HepG2 (cell line): ENCODE results near the gene NLRC3. TPM values are rescaled to one million over a fixed set of nuclear protein-coding genes. Genes with fewer than 3 reads are reported as not detected.
A peak's percentile ranks its signal among the peaks of the same experiment; 100 is the strongest.

Experiments used
- BCL6 ChIP-seq: IDR thresholded peaks from 2 replicates; pipeline ENCODE4 v1.6.1; 2016; ENCODE audit warnings: missing genetic modification reagents, missing compliant biosample characterization
- CREB1 ChIP-seq, 2 experiments: fragments of 450-650 bp in 1 of 2; IDR thresholded peaks; 2 replicates each; pipeline ENCODE4 v1.6.1; 2016 to 2017; ENCODE audit warnings: control low read depth in 1 of 2, mild to moderate bottlenecking in 1 of 2, missing compliant biosample characterization in 1 of 2, missing genetic modification characterization in 1 of 2
- EP300 ChIP-seq, 3 experiments: sonication (generic) in 1 of 3; formaldehyde crosslinking in 1 of 3; IDR thresholded peaks; 2 replicates each; pipeline versions ENCODE4 v1.5.1 to v1.6.1; 2011 to 2020; ENCODE audit warnings: low read depth in 2 of 3, low read length in 2 of 3, borderline replicate concordance in 1 of 3, improper control_type of control experiment in 1 of 3, mild to moderate bottlenecking in 1 of 3, missing genetic modification reagents in 1 of 3, moderate library complexity in 1 of 3
- FOXJ3 ChIP-seq: sonication (generic); formaldehyde crosslinking; IDR thresholded peaks from 2 replicates; pipeline ENCODE4 v1.4.0; 2020; ENCODE audit warnings: missing genetic modification reagents, mild to moderate bottlenecking, borderline replicate concordance
- GATAD2A ChIP-seq: IDR thresholded peaks from 2 replicates; pipeline ENCODE4 v1.6.1; 2016
- HMG20A ChIP-seq: IDR thresholded peaks from 2 replicates; pipeline ENCODE4 v1.6.1; 2016; ENCODE audit warnings: borderline replicate concordance
- NFIC ChIP-seq: IDR thresholded peaks from 2 replicates; pipeline ENCODE4 v1.6.1; 2012; ENCODE audit warnings: mild to moderate bottlenecking, low read length, inconsistent platforms
- PHF20 ChIP-seq: sonication (generic); formaldehyde crosslinking; IDR thresholded peaks from 2 replicates; pipeline ENCODE4 v1.5.0; 2020; ENCODE audit warnings: mild to moderate bottlenecking, missing genetic modification reagents
- PPARG ChIP-seq: conservative IDR thresholded peaks from 2 replicates; pipeline ENCODE4 v1.6.1; 2016; ENCODE audit warnings: missing biosample characterization, missing genetic modification reagents
- RXRB ChIP-seq: IDR thresholded peaks from 2 replicates; pipeline ENCODE4 v1.6.1; 2016; ENCODE audit warnings: borderline replicate concordance, missing genetic modification reagents, missing compliant biosample characterization
- SALL1 ChIP-seq: sonication (generic); formaldehyde crosslinking; IDR thresholded peaks from 2 replicates; pipeline ENCODE4 v1.8.0; 2022; ENCODE audit warnings: mild to moderate bottlenecking, missing genetic modification reagents
- ZMYM2 ChIP-seq: sonication (generic); formaldehyde crosslinking; IDR thresholded peaks from 2 replicates; pipeline ENCODE4 v1.8.0; 2022; ENCODE audit warnings: mild to moderate bottlenecking, missing genetic modification reagents
- ZNF124 ChIP-seq: sonication (generic); formaldehyde crosslinking; IDR thresholded peaks from 2 replicates; pipeline ENCODE4 v1.4.0; 2020; ENCODE audit warnings: missing genetic modification reagents
- ZNF441 ChIP-seq: sonication (generic); formaldehyde crosslinking; IDR thresholded peaks from 2 replicates; pipeline ENCODE4 v1.7.0; 2021; ENCODE audit warnings: missing genetic modification reagents, borderline replicate concordance
- ZNF550 ChIP-seq: sonication (generic); formaldehyde crosslinking; IDR thresholded peaks from 2 replicates; pipeline ENCODE4 v1.4.0; 2020; ENCODE audit warnings: mild to moderate bottlenecking, missing genetic modification reagents, borderline replicate concordance
- ZNF557 ChIP-seq: sonication (generic); formaldehyde crosslinking; IDR thresholded peaks from 2 replicates; pipeline ENCODE4 v1.4.0; 2020; ENCODE audit warnings: missing genetic modification reagents
- ZNF781 ChIP-seq: sonication (generic); formaldehyde crosslinking; IDR thresholded peaks from 2 replicates; pipeline ENCODE4 v1.5.1; 2020; ENCODE audit warnings: borderline replicate concordance, mild to moderate bottlenecking, missing genetic modification reagents; ENCODE audit errors: not compliant biosample characterization
- polyA plus RNA-seq, 8 experiments: library from polyadenylated mRNA; depleted of rRNA in 3 of 8; stranded (reverse) in 7 of 8; unstranded in 1 of 8; fragments of >200 nt; fragmentation: Illumina TruSeq in 4 of 8; extraction: Trizol in 4 of 8; gene quantifications; 2 replicates each; pipeline versions ENCODE4 v1.2.1 to v1.2.3, GENCODE V29; 2011 to 2016; ENCODE audit warnings: low read depth in 4 of 8, missing spikeins in 1 of 8, mixed read lengths in 1 of 8; ENCODE audit not compliant: insufficient read depth in 1 of 8
- total RNA-seq, 5 experiments: library from RNA; depleted of rRNA; stranded (reverse); fragments of >200 nt; fragmentation: Illumina TruSeq; extraction: Trizol; gene quantifications; 2 replicates each; pipeline ENCODE4 v1.2.3, GENCODE V29; 2016; ENCODE audit warnings: low read depth in 1 of 5
- TF ChIP-seq, protein P1 (sequence below), 2 experiments: sonication (generic) in 1 of 2; formaldehyde crosslinking in 1 of 2; IDR thresholded peaks; 2 replicates each; pipeline versions ENCODE4 v1.4.0 to v1.6.1; 2018 to 2020; ENCODE audit warnings: missing genetic modification reagents in 2 of 2, borderline replicate concordance in 1 of 2, low read depth in 1 of 2, mild to moderate bottlenecking in 1 of 2, missing biosample characterization in 1 of 2
- TF ChIP-seq, protein P2 (sequence below): IDR thresholded peaks from 2 replicates; pipeline ENCODE4 v1.6.1; 2016
- TF ChIP-seq, protein P3 (sequence below), 2 experiments: IDR thresholded peaks; 2 replicates each; pipeline ENCODE4 v1.6.1; 2011 to 2012; ENCODE audit warnings: low read length in 2 of 2, borderline replicate concordance in 1 of 2, low read depth in 1 of 2, mild to moderate bottlenecking in 1 of 2, moderate library complexity in 1 of 2

The NLRC3 gene
- total and polyA plus RNA-seq, 2 of the 13 experiments (the other 11 are each of a cell fraction or from before 2014, with no cell fraction given): not detected

DNA sequence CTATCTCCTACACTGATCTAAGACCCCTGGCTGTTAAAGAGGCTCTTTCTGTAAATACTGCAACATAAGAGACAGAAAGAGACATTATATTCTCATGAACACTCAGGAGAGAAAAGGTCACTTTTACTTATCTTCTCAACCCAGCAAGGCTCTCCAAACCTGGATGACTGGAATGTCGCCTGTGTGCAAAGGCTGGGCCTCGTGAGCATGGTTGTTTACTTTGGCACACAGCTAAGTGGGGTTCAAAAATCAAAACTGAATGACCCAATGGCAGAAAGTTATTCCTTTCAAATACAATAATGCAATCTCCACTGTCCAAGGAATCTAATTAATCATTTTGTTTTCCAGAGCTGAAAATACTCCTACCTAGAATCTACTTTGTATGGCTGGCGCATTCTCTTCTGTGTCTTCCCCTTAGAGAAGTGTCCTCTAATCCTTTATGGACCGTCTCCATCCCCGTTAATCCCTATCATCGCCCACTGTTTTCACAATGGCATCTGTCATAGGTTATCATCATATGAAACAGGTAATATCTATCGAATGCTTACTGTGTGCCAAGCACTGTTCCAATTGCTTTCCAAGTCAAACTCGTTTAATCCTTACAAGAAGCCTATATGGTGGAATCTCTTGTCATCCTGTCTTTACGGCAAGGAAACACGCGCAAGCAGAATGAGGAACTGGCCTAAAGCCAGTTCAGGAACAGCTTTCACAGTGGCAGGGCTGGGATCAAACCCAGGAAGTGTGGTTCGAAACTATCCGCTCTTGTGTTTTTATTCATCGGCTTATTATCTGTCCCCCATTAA is 32.9 kb upstream of the NLRC3 start (continued):
- 0 out of 2 replicates have a peak, but pooled peaks have one; percentile 26 for TF ChIP-seq FOXJ3 (CRISPR knock-in tag)
- TF ChIP-seq SALL1 (CRISPR knock-in tag): peak; percentile 48; the same call in 1 of the 2 replicates
- TF ChIP-seq, protein P1, sequence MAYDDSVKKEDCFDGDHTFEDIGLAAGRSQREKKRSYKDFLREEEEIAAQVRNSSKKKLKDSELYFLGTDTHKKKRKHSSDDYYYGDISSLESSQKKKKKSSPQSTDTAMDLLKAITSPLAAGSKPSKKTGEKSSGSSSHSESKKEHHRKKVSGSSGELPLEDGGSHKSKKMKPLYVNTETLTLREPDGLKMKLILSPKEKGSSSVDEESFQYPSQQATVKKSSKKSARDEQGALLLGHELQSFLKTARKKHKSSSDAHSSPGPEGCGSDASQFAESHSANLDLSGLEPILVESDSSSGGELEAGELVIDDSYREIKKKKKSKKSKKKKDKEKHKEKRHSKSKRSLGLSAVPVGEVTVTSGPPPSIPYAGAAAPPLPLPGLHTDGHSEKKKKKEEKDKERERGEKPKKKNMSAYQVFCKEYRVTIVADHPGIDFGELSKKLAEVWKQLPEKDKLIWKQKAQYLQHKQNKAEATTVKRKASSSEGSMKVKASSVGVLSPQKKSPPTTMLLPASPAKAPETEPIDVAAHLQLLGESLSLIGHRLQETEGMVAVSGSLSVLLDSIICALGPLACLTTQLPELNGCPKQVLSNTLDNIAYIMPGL (CRISPR knock-in tag; IDR thresholded peaks at IDR 0.05; ENCODE audit: borderline replicate concordance in 1 of 2, low read depth in 1 of 2): peak in 1 of 2 experiments; percentile 18; a peak in 1 of 4 replicates
- TF ChIP-seq, protein P2, sequence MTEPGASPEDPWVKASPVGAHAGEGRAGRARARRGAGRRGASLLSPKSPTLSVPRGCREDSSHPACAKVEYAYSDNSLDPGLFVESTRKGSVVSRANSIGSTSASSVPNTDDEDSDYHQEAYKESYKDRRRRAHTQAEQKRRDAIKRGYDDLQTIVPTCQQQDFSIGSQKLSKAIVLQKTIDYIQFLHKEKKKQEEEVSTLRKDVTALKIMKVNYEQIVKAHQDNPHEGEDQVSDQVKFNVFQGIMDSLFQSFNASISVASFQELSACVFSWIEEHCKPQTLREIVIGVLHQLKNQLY: peak; percentile 29; the same call in 1 of the 2 replicates
- peak in 1 of 2 experiments; percentile 63; a peak in 1 of 4 replicates for TF ChIP-seq EP300 (IDR thresholded peaks at IDR 0.05; ENCODE audit: low read depth in 2 of 2, low read length in 2 of 2)
- TF ChIP-seq EP300 (CRISPR knock-in tag; IDR thresholded peaks at IDR 0.05; ENCODE audit: borderline replicate concordance): no peak
- TF ChIP-seq ZNF441 (CRISPR knock-in tag): no peak
- TF ChIP-seq HMG20A (CRISPR knock-in tag): peak; percentile 37; the same call in 1 of the 2 replicates
- 0 out of 2 replicates have a peak, but pooled peaks have one; percentile 35 for TF ChIP-seq PHF20 (CRISPR knock-in tag)
- TF ChIP-seq PPARG (CRISPR knock-in tag): 0 out of 2 replicates have a peak, but pooled peaks have one; percentile 15
- TF ChIP-seq ZNF557 (CRISPR knock-in tag): no peak
- TF ChIP-seq CREB1 (IDR thresholded peaks at IDR 0.05): no peak
- peak; percentile 41; the same call in 1 of the 2 replicates for TF ChIP-seq CREB1 (CRISPR knock-in tag; IDR thresholded peaks at IDR 0.05)
- TF ChIP-seq RXRB (CRISPR knock-in tag): peak; percentile 29; the same call in 1 of the 2 replicates
- peak; percentile 59 for TF ChIP-seq BCL6 (CRISPR knock-in tag)
- TF ChIP-seq ZNF781: peak; percentile 30
- no peak for TF ChIP-seq ZMYM2 (CRISPR knock-in tag)
- TF ChIP-seq, protein P3, sequence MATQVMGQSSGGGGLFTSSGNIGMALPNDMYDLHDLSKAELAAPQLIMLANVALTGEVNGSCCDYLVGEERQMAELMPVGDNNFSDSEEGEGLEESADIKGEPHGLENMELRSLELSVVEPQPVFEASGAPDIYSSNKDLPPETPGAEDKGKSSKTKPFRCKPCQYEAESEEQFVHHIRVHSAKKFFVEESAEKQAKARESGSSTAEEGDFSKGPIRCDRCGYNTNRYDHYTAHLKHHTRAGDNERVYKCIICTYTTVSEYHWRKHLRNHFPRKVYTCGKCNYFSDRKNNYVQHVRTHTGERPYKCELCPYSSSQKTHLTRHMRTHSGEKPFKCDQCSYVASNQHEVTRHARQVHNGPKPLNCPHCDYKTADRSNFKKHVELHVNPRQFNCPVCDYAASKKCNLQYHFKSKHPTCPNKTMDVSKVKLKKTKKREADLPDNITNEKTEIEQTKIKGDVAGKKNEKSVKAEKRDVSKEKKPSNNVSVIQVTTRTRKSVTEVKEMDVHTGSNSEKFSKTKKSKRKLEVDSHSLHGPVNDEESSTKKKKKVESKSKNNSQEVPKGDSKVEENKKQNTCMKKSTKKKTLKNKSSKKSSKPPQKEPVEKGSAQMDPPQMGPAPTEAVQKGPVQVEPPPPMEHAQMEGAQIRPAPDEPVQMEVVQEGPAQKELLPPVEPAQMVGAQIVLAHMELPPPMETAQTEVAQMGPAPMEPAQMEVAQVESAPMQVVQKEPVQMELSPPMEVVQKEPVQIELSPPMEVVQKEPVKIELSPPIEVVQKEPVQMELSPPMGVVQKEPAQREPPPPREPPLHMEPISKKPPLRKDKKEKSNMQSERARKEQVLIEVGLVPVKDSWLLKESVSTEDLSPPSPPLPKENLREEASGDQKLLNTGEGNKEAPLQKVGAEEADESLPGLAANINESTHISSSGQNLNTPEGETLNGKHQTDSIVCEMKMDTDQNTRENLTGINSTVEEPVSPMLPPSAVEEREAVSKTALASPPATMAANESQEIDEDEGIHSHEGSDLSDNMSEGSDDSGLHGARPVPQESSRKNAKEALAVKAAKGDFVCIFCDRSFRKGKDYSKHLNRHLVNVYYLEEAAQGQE (IDR thresholded peaks at IDR 0.05; ENCODE audit: borderline replicate concordance in 1 of 2, low read depth in 1 of 2, low read length in 2 of 2): no peak
- peak; percentile 65; the same call in 1 of the 2 replicates for TF ChIP-seq NFIC
- TF ChIP-seq ZNF550 (CRISPR knock-in tag): no peak
- peak; percentile 53; the same call in 1 of the 2 replicates for TF ChIP-seq ZNF124 (CRISPR knock-in tag)
- TF ChIP-seq GATAD2A (CRISPR knock-in tag): peak; percentile 33; the same call in 1 of the 2 replicates
